ENCODE data around the gene ATP5MK.

The ATP5MK gene

GRCh38 chr10:103350175-103350516, 46.1 kb downstream of the ATP5MK start:
- peak overlapping the region; percentile 69 for H3K9ac ChIP-seq (ENCODE audit: low read length)
- H3K4me3 ChIP-seq (ENCODE audit: low read length) = peak overlapping the region; percentile 49
- H3K36me3 ChIP-seq (ENCODE audit: control insufficient read depth, insufficient read depth, low read length) = no peaks in the 10 kb centered on the region
- no peaks in the 10 kb centered on the region for H3K9me3 ChIP-seq (ENCODE audit: control insufficient read depth, low read length)
- H3K27me3 ChIP-seq (ENCODE audit: control insufficient read depth, insufficient read depth, low read length) = no peaks in the 10 kb centered on the region
- H3K4me1 ChIP-seq (ENCODE audit: control insufficient read depth, insufficient read depth, low read length) = no peaks in the 10 kb centered on the region
